Measurements from ENCODE around the gene SUN2.

The SUN2 gene

DNA sequence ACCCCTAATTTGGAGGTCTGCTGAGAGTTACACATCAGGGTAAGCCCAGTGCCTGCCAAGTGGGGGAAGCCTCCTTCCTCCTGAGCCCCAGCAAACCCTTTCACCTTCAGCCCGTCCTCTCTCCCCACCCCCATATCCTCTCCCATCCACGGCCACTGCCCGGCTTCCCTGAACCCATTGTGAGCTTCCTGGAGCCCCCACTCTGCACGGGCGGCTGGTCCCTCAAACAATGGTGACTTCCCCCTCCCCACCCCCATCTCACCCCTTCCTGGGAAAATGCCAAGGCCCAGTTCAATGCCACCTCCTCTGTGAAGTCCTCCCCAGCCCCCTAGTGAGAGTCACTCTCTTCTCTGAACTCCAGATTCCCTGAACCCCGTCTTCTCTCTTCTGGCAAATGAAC lies 20.3 kb upstream of the SUN2 start:
- no peak for DNase-seq (ENCODE audit: low read depth)

DNA sequence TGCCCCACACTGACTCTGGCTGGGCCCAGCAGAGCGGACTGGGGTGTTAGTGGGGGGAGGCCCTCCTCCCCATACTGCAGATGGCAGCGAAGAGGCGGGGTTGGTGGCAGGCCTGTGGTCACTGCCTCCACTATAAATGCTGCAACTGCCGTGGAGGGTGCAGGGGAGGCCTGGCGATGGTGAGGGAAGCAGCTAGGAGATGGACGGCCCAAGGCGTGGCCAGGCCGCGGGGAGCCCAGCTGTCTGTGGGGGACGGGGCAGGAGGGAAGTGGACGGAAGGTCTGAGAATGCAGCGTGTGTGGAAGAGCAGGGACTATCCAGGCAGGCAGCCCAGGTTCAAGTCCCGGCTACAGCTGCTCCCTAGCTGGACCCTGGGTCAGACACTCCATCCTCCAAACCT lies 19.9 kb upstream of the SUN2 start:
- no peak for DNase-seq (ENCODE audit: low read depth)

DNA sequence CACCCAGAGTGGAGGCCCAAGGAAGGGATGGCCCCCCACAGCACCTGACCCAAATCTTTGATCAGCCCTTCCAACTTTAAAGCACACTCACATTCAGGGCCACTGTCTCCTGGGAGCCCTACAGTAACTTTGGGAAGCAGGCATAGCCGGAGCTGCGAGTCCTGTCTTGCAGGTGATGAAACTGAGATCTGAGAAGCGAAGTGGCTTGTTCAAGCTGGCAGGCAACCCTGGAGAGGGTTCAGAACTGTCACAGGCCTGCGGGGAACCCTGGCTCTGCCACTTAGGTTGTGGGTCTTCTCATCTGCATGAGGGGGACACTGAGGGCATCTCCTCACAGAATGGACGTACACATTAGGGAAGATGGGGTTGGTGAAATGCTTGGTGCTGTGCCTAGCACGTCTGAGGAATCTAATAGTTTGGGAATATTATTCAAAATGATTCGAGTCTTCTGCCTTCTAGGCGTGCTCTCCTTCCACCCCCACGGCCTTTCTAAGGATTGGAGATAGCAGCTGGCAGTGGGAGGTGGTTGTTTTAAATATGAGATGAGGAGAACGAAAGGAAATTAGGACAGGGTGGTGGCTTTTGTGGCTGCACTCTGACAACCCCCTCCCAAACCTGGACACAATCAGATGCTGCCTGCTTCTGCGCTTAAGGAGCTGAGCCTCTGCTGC lies 18.8 kb upstream of the SUN2 start:
- DNase-seq (ENCODE audit: low read depth), result no peak

DNA sequence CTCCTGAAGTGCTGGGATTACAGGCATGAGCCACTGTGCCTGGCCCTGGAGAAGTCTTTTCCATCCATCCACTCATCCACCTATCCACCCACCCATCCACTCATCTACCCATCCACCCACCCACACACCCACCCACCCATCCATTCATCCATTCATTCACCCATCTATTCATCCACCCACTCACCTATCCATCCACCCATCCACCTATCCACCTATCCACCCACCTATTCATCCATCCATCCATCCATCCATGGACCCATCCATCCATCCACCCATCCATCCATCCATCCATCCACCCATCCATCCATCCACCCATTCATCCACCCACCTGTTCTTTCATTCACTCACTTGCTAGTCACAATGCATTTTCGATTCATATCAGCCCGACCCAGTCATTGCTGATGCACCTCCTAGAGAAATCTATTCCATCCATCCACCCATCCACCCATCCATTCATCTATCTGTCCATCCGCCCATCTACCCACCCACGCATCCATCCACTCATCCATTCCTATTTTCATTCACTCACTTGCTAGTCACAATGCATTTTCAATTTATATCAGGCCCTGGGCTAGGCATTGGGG lies 17.7 kb upstream of the SUN2 start:
- DNase-seq (ENCODE audit: low read depth), result no peak

DNA sequence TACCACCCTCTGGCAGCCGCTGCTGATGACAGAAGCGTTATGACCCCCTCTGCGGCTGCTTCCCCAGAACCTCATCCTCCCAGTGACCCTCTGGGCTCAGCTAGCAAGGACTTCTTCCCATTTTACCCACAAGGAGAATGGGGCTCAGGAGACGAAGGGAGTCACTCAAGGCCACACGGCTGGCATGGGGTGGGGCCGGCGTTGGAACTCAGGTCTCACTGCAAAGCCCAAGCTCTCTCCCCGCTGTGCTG lies 16.8 kb upstream of the SUN2 start:
- no peak for DNase-seq (ENCODE audit: low read depth)

DNA sequence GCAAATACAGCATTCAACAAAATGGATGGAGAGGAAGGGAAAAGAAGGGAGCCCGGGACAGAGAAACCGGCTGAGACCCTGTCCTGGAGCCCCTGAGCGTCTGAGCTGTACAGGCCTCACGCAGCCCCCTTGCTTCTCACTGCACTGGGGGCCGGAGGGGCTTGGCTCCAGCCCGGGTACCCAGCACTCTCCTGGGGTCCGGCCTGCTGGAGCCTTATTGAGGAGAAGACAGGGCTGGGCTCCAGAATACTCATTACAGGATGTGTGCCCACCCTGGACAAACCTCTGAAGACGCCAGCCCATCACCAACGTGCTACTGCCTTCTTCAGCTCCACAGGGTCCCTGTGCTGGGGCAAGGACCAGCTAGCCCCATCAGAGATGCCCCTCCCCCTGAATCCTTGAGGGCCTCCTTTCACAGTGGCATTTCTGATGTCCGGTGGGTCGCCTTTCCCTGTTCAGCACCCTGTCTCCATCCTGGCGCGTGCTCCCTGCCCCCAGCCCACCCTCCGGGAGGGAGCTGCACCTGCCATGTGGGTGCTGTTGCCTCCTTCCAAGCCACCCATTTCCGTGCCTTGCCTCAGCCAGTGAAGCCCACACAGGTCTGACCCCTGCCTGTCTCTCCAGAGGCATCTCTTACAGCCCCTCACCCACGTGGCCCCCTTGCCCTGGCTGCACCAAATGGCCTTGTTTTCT lies 14.6 kb upstream of the SUN2 start:
- no peak for DNase-seq (ENCODE audit: low read depth)

DNA sequence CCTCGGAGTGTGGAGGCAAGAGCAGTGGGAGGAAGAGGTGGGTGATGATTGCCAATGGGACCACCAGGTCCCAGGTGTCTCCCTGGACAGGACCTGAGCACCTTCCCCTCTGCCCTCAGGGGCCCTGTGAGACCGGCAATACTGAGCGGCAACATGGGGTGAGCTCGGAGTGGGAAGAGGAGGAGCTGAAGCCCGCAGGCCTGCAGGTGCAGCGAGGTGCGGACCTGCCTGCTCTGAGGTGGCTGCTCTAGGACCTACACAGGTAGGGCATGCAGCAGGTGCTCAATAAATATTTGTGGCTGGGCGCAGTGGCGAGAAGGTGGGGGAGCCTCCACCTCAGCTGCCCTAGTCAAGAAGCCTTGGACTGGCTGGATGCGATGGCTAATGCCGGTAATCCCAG lies 12.2 kb upstream of the SUN2 start:
- no peak for DNase-seq (ENCODE audit: low read depth)

DNA sequence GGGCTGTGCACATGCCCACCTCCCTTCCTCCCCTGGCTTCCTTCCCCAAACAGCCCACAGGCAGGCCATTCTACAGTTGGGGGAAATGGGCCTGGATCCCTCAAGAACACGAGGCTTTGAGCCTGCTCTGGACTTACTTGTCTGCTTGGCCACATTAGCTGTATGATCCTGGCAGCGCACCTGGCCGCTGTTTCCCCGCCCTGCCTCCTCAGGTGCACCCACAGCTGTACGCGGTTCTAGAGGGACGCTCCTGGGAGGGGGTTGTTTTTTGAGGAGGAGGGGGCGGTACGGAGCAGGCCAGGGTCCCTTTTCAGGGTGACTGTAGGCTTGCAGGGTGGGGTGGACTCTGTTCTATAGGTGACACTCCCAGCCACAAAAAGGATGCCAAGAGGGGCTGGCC lies 11.5 kb upstream of the SUN2 start:
- no peak for DNase-seq (ENCODE audit: low read depth)

DNA sequence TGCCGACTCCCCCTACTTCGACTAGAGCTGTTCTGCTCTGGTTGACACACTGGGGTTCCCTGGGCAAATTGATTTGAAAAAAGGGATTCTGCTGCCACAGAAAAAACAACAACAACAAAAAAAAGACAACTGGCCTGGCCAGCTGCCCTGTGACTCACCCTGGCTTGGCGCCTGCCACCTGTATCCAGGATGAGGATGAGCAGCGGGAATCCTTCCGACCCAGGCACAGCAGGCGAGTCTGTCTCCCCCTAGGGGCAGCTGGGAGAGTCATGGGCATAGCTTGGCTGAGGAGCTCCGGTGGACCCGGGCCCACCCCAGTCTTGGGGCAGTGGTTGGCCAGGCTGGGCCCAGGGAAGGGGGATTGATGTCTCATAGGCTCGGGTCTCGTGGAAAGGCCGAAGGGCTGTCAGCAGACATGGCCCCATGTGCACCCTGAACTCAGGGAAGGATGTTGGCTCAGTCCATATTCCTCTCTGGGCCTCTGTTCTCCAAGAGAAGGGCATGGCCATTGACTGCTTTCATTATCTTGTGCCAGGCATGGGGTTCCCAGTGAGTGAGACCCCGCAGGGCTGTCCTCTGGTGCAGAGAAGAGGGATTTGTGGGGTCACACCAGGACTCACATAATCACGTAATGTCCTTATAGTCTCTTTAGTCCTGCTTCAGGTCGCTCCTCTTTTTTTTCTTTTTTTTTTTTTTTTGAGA lies 10.4 kb upstream of the SUN2 start:
- no peak for DNase-seq (ENCODE audit: low read depth)

DNA sequence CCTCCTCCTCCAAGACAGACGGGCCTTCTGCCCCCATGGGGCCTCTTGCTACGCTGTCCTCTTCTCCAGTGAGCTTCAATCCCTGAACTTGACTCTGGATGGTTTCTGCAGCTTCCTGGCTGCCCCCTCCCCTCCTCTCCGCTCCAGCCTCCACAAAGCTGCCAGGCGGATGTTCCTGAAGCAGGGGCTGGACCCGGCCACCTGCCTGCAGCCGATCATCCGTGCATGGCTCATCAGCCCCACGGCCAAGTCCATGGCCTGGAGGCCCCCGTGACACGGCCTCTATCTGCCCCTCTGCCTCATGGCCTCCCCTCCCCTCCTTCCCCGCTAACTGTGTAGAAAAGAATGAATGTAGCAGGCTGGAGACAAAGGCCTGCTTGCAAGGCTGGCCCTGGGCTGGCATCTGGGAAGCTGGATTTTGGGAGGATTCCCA lies 6.8 kb upstream of the SUN2 start:
- no peak for DNase-seq (ENCODE audit: low read depth)

DNA sequence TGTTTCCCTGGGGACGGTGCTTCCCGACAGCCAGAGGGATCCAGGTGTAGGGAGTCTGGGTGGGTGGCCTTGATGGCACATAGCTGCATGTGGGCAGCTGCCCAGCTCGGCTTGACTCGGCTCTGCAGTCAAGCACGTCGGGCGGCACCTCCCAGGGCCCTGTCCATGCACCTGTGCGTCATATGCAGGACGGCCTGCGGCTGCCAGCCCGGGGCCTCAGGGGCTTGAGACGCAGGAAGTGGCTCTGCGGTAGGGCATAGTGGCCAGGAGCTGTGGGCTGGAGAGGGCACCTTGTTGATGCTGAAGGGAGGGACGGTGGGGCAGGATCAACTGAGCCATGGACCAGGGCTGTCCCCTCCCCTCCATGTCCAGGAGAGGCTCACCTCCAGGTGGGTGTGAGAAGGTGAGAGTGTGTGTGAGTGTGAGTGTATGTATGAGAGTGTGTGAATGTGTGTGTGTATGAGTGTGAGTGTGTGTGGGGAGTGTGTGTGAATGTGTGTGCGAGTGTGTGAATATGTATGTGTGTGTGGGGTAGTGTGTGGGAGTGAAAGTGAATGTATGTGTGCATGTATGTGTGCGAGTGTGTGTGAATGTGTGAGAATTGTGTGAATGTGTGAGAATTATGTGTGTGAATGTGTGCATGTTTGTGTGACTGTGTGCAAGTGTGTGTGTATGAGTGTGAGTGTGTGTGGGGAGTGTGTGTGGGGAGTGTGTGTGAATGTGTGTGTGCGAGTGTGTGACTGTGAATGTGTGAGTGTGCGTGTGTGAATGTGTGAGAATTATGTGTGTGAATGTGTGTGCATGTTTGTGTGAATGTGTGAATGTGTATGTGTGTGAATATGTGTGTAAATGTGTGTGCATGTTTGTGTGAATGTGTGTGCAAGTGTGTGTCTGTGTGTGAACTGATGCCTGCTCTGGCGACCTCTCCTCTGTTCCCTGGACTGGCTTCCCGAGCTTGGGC lies 5.7 kb upstream of the SUN2 start:
- no peak for DNase-seq (ENCODE audit: low read depth)

DNA sequence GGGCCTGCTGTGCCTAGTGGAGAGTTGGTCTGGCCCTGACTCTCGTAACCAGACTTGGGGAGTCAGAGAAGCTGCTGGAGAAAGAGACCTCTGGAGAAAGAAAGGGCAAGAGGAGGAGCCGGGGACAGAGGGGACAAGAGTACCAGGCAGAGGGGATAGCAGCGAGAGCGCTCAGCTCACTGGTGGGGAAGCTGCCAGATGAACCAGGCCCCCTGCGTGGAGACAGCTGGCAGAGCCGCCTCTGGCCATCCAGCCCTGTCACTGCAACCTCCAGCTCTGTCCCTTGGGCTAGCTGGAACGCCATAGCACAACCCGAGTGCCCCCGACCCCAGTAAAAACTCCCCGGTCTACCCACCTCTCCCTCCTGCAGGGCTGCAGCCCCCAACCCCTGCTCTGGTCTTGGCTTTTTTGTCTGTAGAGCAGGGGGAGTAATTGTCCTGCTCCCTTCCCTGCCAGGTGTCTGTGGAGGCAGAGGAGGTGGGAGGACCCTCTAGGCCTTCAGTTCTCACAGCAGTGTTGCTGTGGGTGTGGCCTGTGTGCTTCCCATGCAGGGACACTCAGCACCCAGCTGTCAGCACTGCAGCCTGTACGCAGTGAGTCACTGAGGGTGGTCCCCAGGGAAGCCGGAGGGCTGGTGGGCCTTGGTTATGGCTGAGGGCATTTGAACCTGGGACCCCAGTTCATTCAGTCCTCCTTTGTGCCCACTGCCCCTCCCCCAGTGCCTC lies 4.8 kb upstream of the SUN2 start:
- no peak for DNase-seq (ENCODE audit: low read depth)

DNA sequence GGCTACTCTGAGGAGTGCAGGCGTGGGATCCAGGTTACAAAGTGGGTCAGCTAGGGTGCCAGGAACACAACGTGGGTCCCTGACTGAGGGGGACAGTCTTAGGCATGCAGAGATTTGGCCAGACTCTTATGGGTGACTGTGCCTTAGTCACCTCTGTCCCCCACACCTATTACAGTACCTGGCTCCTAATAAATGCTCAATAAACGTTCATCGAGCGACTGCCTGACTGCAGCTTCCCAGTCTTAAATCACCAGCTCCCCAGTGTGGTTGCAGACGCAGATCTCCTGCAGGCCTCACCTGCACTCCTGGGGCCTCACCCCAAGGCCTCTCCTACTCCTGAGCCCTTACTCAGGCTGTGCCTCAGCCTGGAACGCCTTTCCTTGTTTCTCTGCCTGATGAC lies 3.2 kb upstream of the SUN2 start:
- DNase-seq (ENCODE audit: low read depth), result no peak

DNA sequence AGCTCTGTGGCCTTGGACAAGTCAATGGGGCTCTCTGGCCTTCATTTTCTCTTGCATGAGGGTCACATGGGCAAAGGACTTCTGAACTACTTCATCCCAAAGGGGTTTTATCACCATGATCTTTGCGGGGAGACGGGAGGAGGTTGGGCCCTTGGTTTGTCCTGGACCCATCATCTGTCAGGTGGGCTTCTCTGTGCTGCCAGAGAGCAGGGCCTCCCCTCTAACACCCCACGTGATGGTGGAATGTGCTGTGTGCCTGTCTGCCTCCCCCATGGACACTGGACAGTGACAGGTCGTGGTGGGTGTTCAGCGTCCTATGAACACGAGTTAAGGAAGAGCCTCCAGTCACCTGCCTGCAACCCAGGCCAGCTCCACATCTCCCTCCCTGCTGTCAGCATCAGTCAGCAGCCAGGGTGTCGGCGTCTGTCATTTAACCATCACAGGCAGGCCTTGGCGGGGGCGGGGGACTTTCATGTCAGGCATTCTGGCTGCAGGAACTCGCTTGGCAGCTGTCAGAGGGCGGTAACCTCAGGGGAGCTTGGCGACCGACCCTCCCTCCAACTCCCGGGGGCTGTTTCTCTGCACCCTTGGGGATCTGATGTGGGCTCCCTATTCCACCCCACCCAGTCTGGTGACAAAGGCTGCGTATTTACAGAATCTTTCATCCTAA lies 2.6 kb upstream of the SUN2 start:
- DNase-seq (ENCODE audit: low read depth), result peak; percentile 63

DNA sequence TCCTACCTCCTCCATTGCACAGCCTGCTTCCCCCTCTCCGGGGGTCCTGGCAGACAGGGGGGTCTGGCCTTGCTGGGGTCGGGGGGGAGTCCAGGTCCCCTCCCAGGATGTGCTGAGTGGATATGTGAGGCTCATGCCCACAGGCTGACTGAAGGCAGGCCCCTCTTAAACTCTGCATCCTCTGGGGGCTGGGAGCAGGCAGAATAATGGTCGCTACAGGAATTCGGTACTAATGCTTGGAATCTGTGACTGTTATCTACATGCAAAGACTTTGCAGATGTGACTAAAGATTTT lies 1.6 kb upstream of the SUN2 start:
- DNase-seq (ENCODE audit: low read depth), result no peak

DNA sequence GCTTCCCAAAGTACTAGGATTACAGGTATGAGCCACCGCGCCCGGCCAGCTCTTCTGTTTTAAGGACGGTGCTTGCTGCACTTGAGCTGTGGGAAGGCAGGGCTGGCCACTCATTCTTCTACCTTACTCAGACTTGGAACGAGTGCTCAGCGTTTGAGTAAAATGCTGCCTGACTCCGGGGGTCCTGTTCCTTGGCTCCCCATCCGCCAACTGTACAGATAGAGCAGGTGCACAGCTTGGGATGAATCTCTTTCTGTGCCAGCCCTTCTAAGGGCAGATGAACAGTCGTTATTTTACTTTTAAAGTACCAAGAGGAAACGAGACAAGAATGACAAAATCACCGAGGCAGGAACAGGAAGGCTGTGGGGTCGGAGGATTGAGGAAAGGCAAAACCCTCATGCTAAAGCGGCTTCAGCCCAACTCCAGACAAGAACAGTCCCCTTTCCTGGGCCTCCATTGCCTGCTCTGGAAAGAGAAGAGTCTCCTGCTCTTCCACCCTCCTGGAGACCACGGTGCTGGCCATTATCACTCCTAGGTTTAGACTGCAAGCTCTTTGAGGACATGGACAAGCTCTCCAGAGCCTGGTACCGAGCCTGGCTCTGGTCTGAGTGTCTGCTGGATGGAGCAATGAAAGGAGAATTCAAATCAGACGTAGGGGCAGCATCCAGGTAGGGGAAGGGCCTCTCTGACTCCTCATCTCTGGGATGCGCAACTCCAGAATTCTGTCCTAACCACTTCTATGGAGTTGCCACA lies 1.1 kb upstream of the SUN2 start:
- DNase-seq (ENCODE audit: low read depth), result no peak

DNA sequence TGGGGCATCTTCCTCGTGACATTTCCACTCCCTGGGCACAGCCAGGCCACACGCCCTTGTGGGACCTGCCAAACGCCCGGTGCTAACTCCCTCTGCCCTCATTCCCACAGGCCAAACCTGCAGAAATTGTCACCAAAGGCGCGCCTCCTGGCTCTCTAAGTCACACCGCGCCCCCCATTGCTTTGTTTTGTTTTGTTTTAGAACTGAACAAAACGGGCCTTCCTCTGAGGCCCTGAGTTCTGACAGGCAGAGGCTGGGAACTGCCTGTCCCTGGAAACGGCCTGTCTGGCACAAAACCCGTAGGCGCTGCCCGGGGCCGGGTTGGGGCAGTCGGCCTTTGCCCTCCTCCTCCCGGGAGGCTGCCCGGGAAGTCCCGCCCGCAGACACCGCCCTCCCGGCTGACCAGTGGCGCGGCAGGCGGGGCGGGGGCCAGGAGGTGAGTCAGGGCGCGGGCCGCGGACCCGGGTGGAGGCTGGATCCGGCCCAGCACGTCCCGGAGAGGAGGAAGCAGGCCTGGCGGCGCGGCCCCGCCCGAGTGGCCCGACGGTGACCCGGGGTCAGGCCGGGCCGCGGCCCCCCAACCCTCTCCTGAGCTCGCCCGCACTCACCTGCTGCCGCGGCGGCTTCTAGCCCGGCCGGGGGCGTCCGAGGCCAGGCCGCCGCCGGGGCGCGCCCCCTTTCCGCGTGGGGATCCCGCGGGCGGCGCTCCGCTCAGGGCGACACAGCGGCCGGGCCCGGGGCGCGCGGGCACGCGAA lies 465 bp downstream of the SUN2 start:
- DNase-seq (ENCODE audit: low read depth), result no peak

DNA sequence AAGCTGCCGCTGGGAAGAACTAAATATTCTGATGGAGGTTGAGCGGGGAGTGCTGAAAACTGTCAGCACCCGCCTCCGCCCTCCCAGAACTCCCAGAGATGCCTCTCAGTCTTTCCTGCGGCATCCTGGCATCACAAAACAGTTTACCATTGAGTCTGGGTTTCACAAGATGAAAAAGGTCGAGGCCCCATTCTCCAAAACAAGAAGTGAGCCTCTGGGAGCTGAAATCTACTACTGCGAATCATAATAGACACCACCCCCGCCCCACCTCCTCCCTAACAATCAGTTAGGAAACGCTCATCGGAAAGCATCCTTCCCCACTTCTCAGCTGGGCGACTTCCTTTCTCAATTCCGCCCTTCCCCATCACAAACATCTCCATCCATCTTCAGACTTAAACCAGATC lies 1.0 kb downstream of the SUN2 start:
- DNase-seq (ENCODE audit: low read depth), result no peak

DNA sequence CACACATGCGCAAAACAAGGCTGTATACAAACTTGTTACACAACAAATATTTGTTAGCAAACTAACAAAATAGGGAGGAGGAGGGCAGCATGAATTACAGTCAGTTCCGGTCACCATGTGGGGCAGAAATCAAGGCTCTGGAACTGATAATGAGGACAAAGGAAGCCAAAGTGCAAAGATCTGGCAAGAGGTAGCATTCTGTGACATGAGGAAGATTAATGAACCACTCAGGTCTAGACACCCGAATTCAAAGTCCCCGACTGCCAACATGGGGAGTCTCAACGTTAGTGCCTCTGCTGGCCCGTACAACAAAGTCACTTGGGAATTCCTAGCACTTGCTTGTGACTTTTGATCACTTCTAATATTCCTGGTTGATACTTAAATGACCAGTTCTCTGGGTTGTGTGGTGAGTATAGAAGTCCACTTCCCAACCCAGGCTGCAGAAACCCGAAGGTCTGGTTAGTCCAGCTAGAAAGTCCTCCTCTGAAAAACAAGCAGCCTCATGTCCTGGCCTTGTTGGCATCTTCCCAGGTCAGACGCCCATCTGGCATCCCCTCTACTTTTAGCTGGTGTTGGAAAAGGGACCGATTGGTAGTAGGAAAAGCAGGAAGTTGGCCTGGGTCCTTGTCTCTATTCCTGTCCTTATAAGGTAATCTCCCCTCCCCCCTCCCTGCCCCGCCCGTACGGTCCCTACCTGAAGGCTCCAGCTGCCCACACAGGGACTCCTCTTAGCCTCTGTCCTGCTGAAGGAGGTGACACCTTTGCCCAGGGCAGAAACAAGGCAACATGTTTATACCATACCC lies 1.6 kb downstream of the SUN2 start:
- DNase-seq (ENCODE audit: low read depth), result no peak
